HCT116 (cell line): ENCODE measurements around the gene TMEM143. TPM values are rescaled to one million over a fixed set of nuclear protein-coding genes. Genes with fewer than 3 reads are reported as not detected.

Experiments
- ATAC-seq: fragments of 200-7000 bp; cut with Tn5 transposase; 2 replicates; pipeline ENCODE4 v1.9.1; 2020; ENCODE audit warnings: mild to moderate bottlenecking, moderate library complexity
- BruUV-seq: library from RNA; stranded (reverse); fragments of 400-500 nt; replicated peaks from 2 replicates; lab custom pipeline; 2021; lab: Mats Ljungman, UMichigan
- CTCF ChIA-PET: fragments of 300-600 bp; sonication (Branson Sonifier 250); formaldehyde crosslinking; loops from one replicate; lab custom pipeline; 2021; ENCODE audit warnings: antibody characterized with exemption; lab: Charles Lee
- POLR2A ChIA-PET: fragments of 300-600, 350-600 bp; sonication (Branson Sonifier 250); formaldehyde crosslinking; loops from one replicate; lab custom pipeline; 2021; ENCODE audit warnings: antibody characterized with exemption; lab: Charles Lee
- RAD21 ChIA-PET, 2 experiments: fragments of 300-600 bp; sonication (Branson Sonifier 250); formaldehyde crosslinking; loops; one replicate each; lab custom pipeline; 2023; ENCODE audit warnings: low total read pairs in 2 of 2; ENCODE audit not compliant: uncharacterized antibody in 2 of 2, unreplicated experiment in 2 of 2, low non-redundant PET in 1 of 2; lab: Charles Lee
- DNase-seq: peaks from one replicate; pipeline ENCODE4 v3.0.0-alpha.2; 2010; ENCODE audit warnings: low read depth, low spot score
- H2AFZ ChIP-seq: fragments of 200-600 bp; shearing (Covaris generic), sonication (generic); 2 replicates; pipeline ENCODE4 v1.6.1; 2017; ENCODE audit warnings: low read depth, mixed run types, mixed read lengths, antibody characterized with exemption, low read length; ENCODE audit not compliant: poor library complexity, severe bottlenecking
- H3K27ac ChIP-seq: 2 replicates; pipeline ENCODE4 v1.5.1; 2012; ENCODE audit warnings: low read depth, low read length
- H3K27me3 ChIP-seq: fragments of 200-600 bp; sonication (generic); 2 replicates; pipeline ENCODE4 v1.6.1; 2016; ENCODE audit warnings: mixed run types, low read length, mixed read lengths; ENCODE audit not compliant: insufficient read depth
- H3K36me3 ChIP-seq, 2 experiments: fragments of 200-500 bp in 1 of 2; fragments of 200-600 bp in 1 of 2; sonication (Bioruptor generic) in 1 of 2; sonication (generic) in 1 of 2; 2 replicates each; pipeline versions ENCODE4 v1.5.1 to v1.6.1; 2014 to 2016; ENCODE audit warnings: low read length in 2 of 2, inconsistent platforms in 1 of 2, mixed read lengths in 1 of 2, mixed run types in 1 of 2; ENCODE audit not compliant: insufficient read depth in 2 of 2, control insufficient read depth in 1 of 2
- H3K4me1 ChIP-seq, 2 experiments: fragments of 200-600 bp in 1 of 2; sonication (generic) in 1 of 2; 2 replicates each; pipeline versions ENCODE4 v1.5.1 to v1.6.1; 2012 to 2017; ENCODE audit warnings: low read length in 2 of 2, inconsistent platforms in 1 of 2, mild to moderate bottlenecking in 1 of 2, mixed read lengths in 1 of 2, mixed run types in 1 of 2, moderate library complexity in 1 of 2; ENCODE audit not compliant: insufficient read depth in 2 of 2, control insufficient read depth in 1 of 2
- H3K4me2 ChIP-seq: fragments of 200-600 bp; sonication (generic); 2 replicates; pipeline ENCODE4 v1.6.1; 2017; ENCODE audit warnings: mixed run types, low read length, mixed read lengths
- H3K4me3 ChIP-seq, 2 experiments: fragments of 200-600 bp in 1 of 2; sonication (generic) in 1 of 2; replicated peaks in 1 of 2; 2 replicates each; pipeline ENCODE4 v1.5.1; 2011 to 2016; ENCODE audit warnings: low read length in 2 of 2, control low read depth in 1 of 2, low read depth in 1 of 2, mild to moderate bottlenecking in 1 of 2, mixed read lengths in 1 of 2, mixed run types in 1 of 2
- H3K79me2 ChIP-seq: fragments of 200-600 bp; sonication (generic); 2 replicates; pipeline ENCODE4 v1.6.1; 2017; ENCODE audit warnings: mild to moderate bottlenecking, mixed run types, low read length, moderate library complexity, mixed read lengths; ENCODE audit not compliant: insufficient read depth
- H3K9ac ChIP-seq: fragments of 200-600 bp; sonication (generic); 2 replicates; pipeline ENCODE4 v1.6.1; 2016; ENCODE audit warnings: low read length, mixed read lengths
- H3K9me2 ChIP-seq: fragments of 200-600 bp; sonication (generic), shearing (Covaris generic); 2 replicates; pipeline ENCODE4 v1.6.1; 2017; ENCODE audit warnings: mixed run types, mild to moderate bottlenecking, moderate library complexity; ENCODE audit not compliant: insufficient read depth
- H3K9me3 ChIP-seq, 2 experiments: fragments of 200-500 bp in 1 of 2; fragments of 200-600 bp in 1 of 2; sonication (Bioruptor generic) in 1 of 2; sonication (generic) in 1 of 2; 2 replicates each; pipeline ENCODE4 v1.6.1; 2014 to 2017; ENCODE audit warnings: low read length in 2 of 2, mixed read lengths in 2 of 2, inconsistent platforms in 1 of 2, low read depth in 1 of 2, mild to moderate bottlenecking in 1 of 2, mixed run types in 1 of 2, moderate library complexity in 1 of 2; ENCODE audit not compliant: control insufficient read depth in 1 of 2, insufficient read depth in 1 of 2
- H4K20me1 ChIP-seq: fragments of 200-600 bp; sonication (generic), shearing (Covaris generic); 2 replicates; pipeline ENCODE4 v1.6.1; 2017; ENCODE audit warnings: mixed run types, mild to moderate bottlenecking, moderate library complexity; ENCODE audit not compliant: insufficient read depth
- ATF3 ChIP-seq: IDR thresholded peaks from 2 replicates; pipeline ENCODE4 v1.6.1; 2012
- CEBPB ChIP-seq: IDR thresholded peaks from 2 replicates; pipeline ENCODE4 v1.6.1; 2012; ENCODE audit warnings: low read depth
- EGR1 ChIP-seq: IDR thresholded peaks from 2 replicates; pipeline ENCODE4 v1.6.1; 2012; ENCODE audit warnings: low read depth
- ELF1 ChIP-seq: IDR thresholded peaks from 2 replicates; pipeline ENCODE4 v1.6.1; 2012; ENCODE audit warnings: low read depth, borderline replicate concordance
- EZH2 ChIP-seq: fragments of 200-600 bp; sonication (generic); IDR thresholded peaks from 2 replicates; pipeline ENCODE4 v1.6.1; 2017; ENCODE audit warnings: antibody characterized with exemption, mixed run types
- EZH2phosphoT487 ChIP-seq: fragments of 200-600 bp; IDR thresholded peaks from 2 replicates; pipeline ENCODE4 v1.6.1; 2018; ENCODE audit warnings: antibody characterized with exemption, borderline replicate concordance
- FOSL1 ChIP-seq: IDR thresholded peaks from 2 replicates; pipeline ENCODE4 v1.6.1; 2012; ENCODE audit warnings: low read depth
- RAD21 ChIP-seq: IDR thresholded peaks from 2 replicates; pipeline ENCODE4 v1.6.1; 2012; ENCODE audit warnings: low read depth, mild to moderate bottlenecking
- REST ChIP-seq: IDR thresholded peaks from 2 replicates; pipeline ENCODE4 v1.6.1; 2012; ENCODE audit warnings: low read depth
- SP1 ChIP-seq: IDR thresholded peaks from 2 replicates; pipeline ENCODE4 v1.6.1; 2012; ENCODE audit warnings: low read depth
- TCF7L2 ChIP-seq: IDR thresholded peaks from 2 replicates; pipeline ENCODE4 v1.7.0; 2011; ENCODE audit warnings: borderline replicate concordance, inconsistent platforms; ENCODE audit not compliant: insufficient read depth, insufficient read length; ENCODE audit errors: extremely low read depth
- YY1 ChIP-seq: IDR thresholded peaks from 2 replicates; pipeline ENCODE4 v1.6.1; 2011; ENCODE audit warnings: low read length, low read depth, moderate library complexity, mild to moderate bottlenecking; ENCODE audit not compliant: insufficient replicate concordance; ENCODE audit errors: extremely low read depth
- ZFX ChIP-seq: fragments of 450-650 bp; IDR thresholded peaks from 2 replicates; pipeline ENCODE4 v1.6.1; 2017
- intact Hi-C: fragments of 100-400 bp; cut with micrococcal nuclease; formaldehyde crosslinking; loops from 2 replicates; pipeline ENCODE4 v1.10.0; 2022
- total RNA-seq: library from RNA; stranded (reverse); gene quantifications from one replicate; pipeline ENCODE4 v1.2.1, GENCODE V29; 2021; ENCODE audit not compliant: unreplicated experiment
- TF ChIP-seq, protein P1 (sequence below): IDR thresholded peaks from 2 replicates; pipeline ENCODE4 v1.6.1; 2011; ENCODE audit warnings: mild to moderate bottlenecking, low read length, moderate library complexity; ENCODE audit not compliant: insufficient replicate concordance; ENCODE audit errors: extremely low read depth
- TF ChIP-seq, protein P2 (sequence below): IDR thresholded peaks from 2 replicates; pipeline ENCODE4 v1.6.1; 2012

The TMEM143 gene
- total RNA-seq, 1 experiment from 2014 or later, result 13.2 TPM

- H3K79me2 ChIP-seq, result no peaks in the 10 kb centered on the region
These were observed 21.4 kb downstream of the TMEM143 start for GRCh38 chr19:48342414-48342738.

More at GRCh38 chr19:48342414-48342738, 21.4 kb downstream of the TMEM143 start:
- H3K4me2 ChIP-seq, result no peak overlapping the region
- no peaks in the 10 kb centered on the region for H3K36me3 ChIP-seq
- H4K20me1 ChIP-seq, result no peaks in the 10 kb centered on the region
- H3K27me3 ChIP-seq, result no peaks in the 10 kb centered on the region
- CTCF ChIA-PET, result no interaction called here
- POLR2A ChIA-PET, result interaction anchor here (0.6 kb wide), 1 partner anchor 60 kb away, joined by 3 read pairs; no protein-coding TSS in a partner anchor
- RAD21 ChIA-PET, result no interaction called here
- H2AFZ ChIP-seq, result no peak overlapping the region
- H3K4me1 ChIP-seq, result peaks cover 10 to 27% of the 10 kb centered on the region in 2 experiments
- no peak for TF ChIP-seq EGR1
- TF ChIP-seq TCF7L2, result no peak
- TF ChIP-seq RAD21, result no peak
- no peak for TF ChIP-seq ZFX
- no peak for TF ChIP-seq ATF3
- TF ChIP-seq ELF1, result no peak
- TF ChIP-seq CEBPB, result no peak
- no peak for TF ChIP-seq SP1
- no peak for TF ChIP-seq YY1
- no peak for TF ChIP-seq EZH2
- no peak for TF ChIP-seq FOSL1
- TF ChIP-seq REST, result no peak
- TF ChIP-seq, protein P1, sequence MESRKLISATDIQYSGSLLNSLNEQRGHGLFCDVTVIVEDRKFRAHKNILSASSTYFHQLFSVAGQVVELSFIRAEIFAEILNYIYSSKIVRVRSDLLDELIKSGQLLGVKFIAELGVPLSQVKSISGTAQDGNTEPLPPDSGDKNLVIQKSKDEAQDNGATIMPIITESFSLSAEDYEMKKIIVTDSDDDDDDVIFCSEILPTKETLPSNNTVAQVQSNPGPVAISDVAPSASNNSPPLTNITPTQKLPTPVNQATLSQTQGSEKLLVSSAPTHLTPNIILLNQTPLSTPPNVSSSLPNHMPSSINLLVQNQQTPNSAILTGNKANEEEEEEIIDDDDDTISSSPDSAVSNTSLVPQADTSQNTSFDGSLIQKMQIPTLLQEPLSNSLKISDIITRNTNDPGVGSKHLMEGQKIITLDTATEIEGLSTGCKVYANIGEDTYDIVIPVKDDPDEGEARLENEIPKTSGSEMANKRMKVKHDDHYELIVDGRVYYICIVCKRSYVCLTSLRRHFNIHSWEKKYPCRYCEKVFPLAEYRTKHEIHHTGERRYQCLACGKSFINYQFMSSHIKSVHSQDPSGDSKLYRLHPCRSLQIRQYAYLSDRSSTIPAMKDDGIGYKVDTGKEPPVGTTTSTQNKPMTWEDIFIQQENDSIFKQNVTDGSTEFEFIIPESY, result no peak
- TF ChIP-seq, protein P2, sequence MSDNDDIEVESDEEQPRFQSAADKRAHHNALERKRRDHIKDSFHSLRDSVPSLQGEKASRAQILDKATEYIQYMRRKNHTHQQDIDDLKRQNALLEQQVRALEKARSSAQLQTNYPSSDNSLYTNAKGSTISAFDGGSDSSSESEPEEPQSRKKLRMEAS, result no peak
- TF ChIP-seq EZH2phosphoT487, result no peak
- intact Hi-C loops, result no loop called here
- no peak overlapping the region for H3K9ac ChIP-seq
- DNase-seq, result no peak
- no peaks in the 10 kb centered on the region for H3K9me3 ChIP-seq
- no peak overlapping the region for H3K27ac ChIP-seq
- no peaks in the 10 kb centered on the region for H3K9me2 ChIP-seq
- no peak for ATAC-seq
- H3K4me3 ChIP-seq, result no peak overlapping the region
- no TSS peak for BruUV-seq
